ENCODE data around the gene SPTLC2. TPM values are rescaled to one million over a fixed set of nuclear protein-coding genes. Genes with fewer than 3 reads are reported as not detected.
A peak's percentile ranks its signal among the peaks of the same experiment; 100 is the strongest.

The SPTLC2 gene
- total and polyA plus RNA-seq, 2 of the 13 experiments (the other 11 are each of a cell fraction or from before 2014, with no cell fraction given) = 17.4 to 17.5 TPM

- TF ChIP-seq PBX3 (CRISPR knock-in tag; IDR thresholded peaks at IDR 0.05; ENCODE audit: borderline replicate concordance) (no peak), ZNF773 (CRISPR knock-in tag; IDR thresholded peaks at IDR 0.05; ENCODE audit: borderline replicate concordance) (no peak; the same call in 1 of the 2 replicates), DRAP1 (CRISPR knock-in tag; IDR thresholded peaks at IDR 0.05) (peak; percentile 73), CENPX (CRISPR knock-in tag; IDR thresholded peaks at IDR 0.05) (no peak), ZNF788 (CRISPR knock-in tag; IDR thresholded peaks at IDR 0.05; ENCODE audit: borderline replicate concordance) (peak; percentile 25; the same call in 1 of the 2 replicates), REPIN1 (CRISPR knock-in tag; IDR thresholded peaks at IDR 0.05; ENCODE audit: borderline replicate concordance, low read depth) (0 out of 2 replicates have a peak, but pooled peaks have one; percentile 38), IRX3 (CRISPR knock-in tag; IDR thresholded peaks at IDR 0.05; ENCODE audit: borderline replicate concordance, low read depth) (0 out of 2 replicates have a peak, but pooled peaks have one; percentile 71), AKNA (CRISPR knock-in tag; IDR thresholded peaks at IDR 0.05; ENCODE audit: borderline replicate concordance) (no peak), GTF2F1 (IDR thresholded peaks at IDR 0.05; ENCODE audit: low read length) (no peak), ARHGAP35 (CRISPR knock-in tag; IDR thresholded peaks at IDR 0.05; ENCODE audit: borderline replicate concordance) (no peak), CSRNP1 (CRISPR knock-in tag; IDR thresholded peaks at IDR 0.05) (peak; percentile 67; the same call in 1 of the 2 replicates), ZNF841 (CRISPR knock-in tag; IDR thresholded peaks at IDR 0.05; ENCODE audit: borderline replicate concordance) (no peak), KLF15 (CRISPR knock-in tag; IDR thresholded peaks at IDR 0.05; ENCODE audit: borderline replicate concordance) (peak; percentile 33; the same call in 1 of the 2 replicates), ZNF780A (CRISPR knock-in tag; IDR thresholded peaks at IDR 0.05) (no peak), ZBTB34 (CRISPR knock-in tag; IDR thresholded peaks at IDR 0.05) (peak; percentile 23; the same call in 1 of the 2 replicates), YY1 (IDR thresholded peaks at IDR 0.05; ENCODE audit: insufficient read depth, insufficient replicate concordance, low read depth, low read length) (no peak)
These were observed 118.1 kb downstream of the SPTLC2 start, which contains the start of gene ISM2 (continued) for GRCh38 chr14:77498120-77498979.
